ENCODE data around the gene BCL11A. TPM values are rescaled to one million over a fixed set of nuclear protein-coding genes. Genes with fewer than 3 reads are reported as not detected.

Gene BCL11A
- total RNA-seq, 4 donors from 2014 or later = 1.5 to 8.8 (median 3.2) TPM

- H3K9me3 ChIP-seq = no peaks in the 10 kb centered on the region
- H3K36me3 ChIP-seq = no peaks in the 10 kb centered on the region
- no peak for TF ChIP-seq POLR2A (IDR thresholded peaks at IDR 0.05)
- TF ChIP-seq CTCF (IDR thresholded peaks at IDR 0.05) = no peak
- intact Hi-C loops (cut with DNase I; ENCODE audit: low total_unique reads) = no loop called here
- no peaks in the 10 kb centered on the region for H3K27me3 ChIP-seq
- no peak overlapping the region for H3K4me3 ChIP-seq
- H3K4me1 ChIP-seq = no peaks in the 10 kb centered on the region
- no peak overlapping the region for H3K27ac ChIP-seq
- no peak for DNase-seq
Observed at GRCh38 chr2:60495041-60495625, 58.3 kb downstream of the BCL11A start.

- Histone ChIP-seq H3K27me3 (no peaks in the 10 kb centered on the region), H3K9me3 (no peaks in the 10 kb centered on the region), H3K27ac (no peak overlapping the region), H3K4me1 (no peaks in the 10 kb centered on the region), H3K4me3 (no peak overlapping the region), H3K36me3 (no peaks in the 10 kb centered on the region)
- DNase-seq = no peak
- TF ChIP-seq CTCF (IDR thresholded peaks at IDR 0.05) = no peak
- no peak for TF ChIP-seq POLR2A (IDR thresholded peaks at IDR 0.05)
- intact Hi-C loops (cut with DNase I; ENCODE audit: low total_unique reads) = no loop called here
Observed at GRCh38 chr2:60493804-60494387, 59.6 kb downstream of the BCL11A start.

- intact Hi-C loops (cut with DNase I; ENCODE audit: low total_unique reads) = no loop called here
- Histone ChIP-seq H3K4me3 (no peak overlapping the region), H3K9me3 (no peaks in the 10 kb centered on the region), H3K27ac (no peak overlapping the region), H3K36me3 (no peaks in the 10 kb centered on the region), H3K4me1 (no peaks in the 10 kb centered on the region), H3K27me3 (no peaks in the 10 kb centered on the region)
- TF ChIP-seq CTCF (IDR thresholded peaks at IDR 0.05) (no peak), POLR2A (IDR thresholded peaks at IDR 0.05) (no peak)
- no peak for DNase-seq
Observed at GRCh38 chr2:60492548-60492947, 60.9 kb downstream of the BCL11A start.

GRCh38 chr2:60490848-60491247 lies 62.6 kb downstream of the BCL11A start:
- TF ChIP-seq POLR2A (IDR thresholded peaks at IDR 0.05) = no peak
- no peak for TF ChIP-seq CTCF (IDR thresholded peaks at IDR 0.05)

GRCh38 chr2:60490441-60490840 lies 63.0 kb downstream of the BCL11A start:
- TF ChIP-seq POLR2A (IDR thresholded peaks at IDR 0.05) = no peak
- no peak for TF ChIP-seq CTCF (IDR thresholded peaks at IDR 0.05)
- intact Hi-C loops (cut with DNase I; ENCODE audit: low total_unique reads) = no loop called here
- H3K27me3 ChIP-seq = no peaks in the 10 kb centered on the region
- H3K4me3 ChIP-seq = no peak overlapping the region
- H3K9me3 ChIP-seq = no peaks in the 10 kb centered on the region
- no peak for DNase-seq
- no peaks in the 10 kb centered on the region for H3K36me3 ChIP-seq
- no peak overlapping the region for H3K27ac ChIP-seq
- no peaks in the 10 kb centered on the region for H3K4me1 ChIP-seq

More at GRCh38 chr2:60490848-60491247, 62.6 kb downstream of the BCL11A start:
- DNase-seq = no peak
- Histone ChIP-seq H3K27ac (no peak overlapping the region), H3K27me3 (no peaks in the 10 kb centered on the region), H3K4me1 (no peaks in the 10 kb centered on the region), H3K4me3 (no peak overlapping the region), H3K36me3 (no peaks in the 10 kb centered on the region), H3K9me3 (no peaks in the 10 kb centered on the region)
- intact Hi-C loops (cut with DNase I; ENCODE audit: low total_unique reads) = no loop called here
